HG03045 (cell line): ENCODE data around the gene SYT6.

Experiments used
- ATAC-seq: cut with Tn5 transposase; IDR thresholded peaks from one replicate; pipeline ENCODE4 v1.9.1; 2021; ENCODE audit warnings: mild to moderate bottlenecking, moderate library complexity; ENCODE audit not compliant: unreplicated experiment

SYT6 gene

DNA sequence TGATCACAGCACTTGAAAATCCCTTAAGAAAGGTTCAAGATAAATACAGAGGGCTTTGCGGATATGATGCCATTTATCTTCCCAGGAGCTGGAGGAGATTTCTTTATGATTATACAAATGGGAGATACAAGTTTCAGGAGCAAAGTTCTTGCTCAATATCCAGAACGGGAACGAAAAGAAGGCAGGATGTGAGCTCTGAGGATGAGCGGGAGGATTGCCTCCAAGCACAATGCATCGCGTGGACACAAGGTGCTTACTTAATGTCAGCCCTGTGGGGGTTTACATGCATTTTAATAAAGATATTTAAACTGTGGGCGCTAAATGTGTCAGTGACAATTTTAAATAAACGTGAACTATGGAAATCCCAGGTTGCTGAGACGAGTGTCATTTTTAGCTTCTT lies 59.0 kb downstream of the SYT6 start:
- ATAC-seq = no peak

DNA sequence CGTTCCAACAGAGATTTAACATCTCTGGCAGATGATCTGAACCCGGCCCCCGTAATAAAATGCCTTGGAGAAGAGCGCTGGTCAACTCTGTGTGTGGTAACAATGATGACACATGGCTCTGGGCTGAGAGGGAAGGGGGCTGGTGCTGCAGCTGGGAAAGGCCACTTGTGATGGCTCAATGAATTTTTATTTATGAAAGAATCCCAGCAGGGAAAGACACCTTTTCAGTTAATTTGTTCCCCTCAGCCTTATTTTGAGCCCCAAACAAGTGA lies 59.4 kb downstream of the SYT6 start:
- ATAC-seq = no peak

DNA sequence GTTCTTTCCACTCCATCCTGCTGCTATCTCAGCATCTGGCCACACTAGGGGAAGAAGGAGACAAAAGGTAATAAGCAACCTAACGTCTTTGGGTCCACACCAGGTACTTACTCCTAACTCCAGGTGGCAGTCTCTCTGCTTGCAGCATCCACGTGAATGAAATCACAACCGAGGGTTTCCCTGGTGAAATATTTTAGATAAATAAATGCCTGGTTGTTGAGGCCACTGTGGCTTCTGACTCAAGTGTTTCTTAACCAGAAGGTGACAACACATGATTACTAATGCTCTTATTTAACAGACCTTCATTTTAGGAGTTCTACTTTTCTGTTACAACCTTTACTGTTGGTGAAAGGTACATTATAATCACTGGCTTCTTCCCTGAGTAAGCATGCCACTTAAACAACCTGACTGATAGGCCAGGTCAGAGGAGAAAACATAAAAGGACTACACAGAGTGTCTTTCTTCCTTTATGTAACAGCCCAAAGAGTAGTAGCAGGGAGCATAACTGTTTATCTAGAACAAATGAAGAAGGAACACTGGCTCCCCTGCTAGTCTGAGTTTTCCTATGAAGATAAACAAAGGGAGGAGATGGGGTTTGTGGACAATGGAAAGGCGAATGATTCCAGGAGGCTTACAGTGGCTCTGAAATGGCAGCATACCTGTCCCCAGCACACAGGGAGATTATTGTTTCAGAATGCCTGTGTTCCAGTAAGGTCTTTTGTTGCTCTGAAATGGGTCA lies 59.9 kb downstream of the SYT6 start:
- no peak for ATAC-seq

DNA sequence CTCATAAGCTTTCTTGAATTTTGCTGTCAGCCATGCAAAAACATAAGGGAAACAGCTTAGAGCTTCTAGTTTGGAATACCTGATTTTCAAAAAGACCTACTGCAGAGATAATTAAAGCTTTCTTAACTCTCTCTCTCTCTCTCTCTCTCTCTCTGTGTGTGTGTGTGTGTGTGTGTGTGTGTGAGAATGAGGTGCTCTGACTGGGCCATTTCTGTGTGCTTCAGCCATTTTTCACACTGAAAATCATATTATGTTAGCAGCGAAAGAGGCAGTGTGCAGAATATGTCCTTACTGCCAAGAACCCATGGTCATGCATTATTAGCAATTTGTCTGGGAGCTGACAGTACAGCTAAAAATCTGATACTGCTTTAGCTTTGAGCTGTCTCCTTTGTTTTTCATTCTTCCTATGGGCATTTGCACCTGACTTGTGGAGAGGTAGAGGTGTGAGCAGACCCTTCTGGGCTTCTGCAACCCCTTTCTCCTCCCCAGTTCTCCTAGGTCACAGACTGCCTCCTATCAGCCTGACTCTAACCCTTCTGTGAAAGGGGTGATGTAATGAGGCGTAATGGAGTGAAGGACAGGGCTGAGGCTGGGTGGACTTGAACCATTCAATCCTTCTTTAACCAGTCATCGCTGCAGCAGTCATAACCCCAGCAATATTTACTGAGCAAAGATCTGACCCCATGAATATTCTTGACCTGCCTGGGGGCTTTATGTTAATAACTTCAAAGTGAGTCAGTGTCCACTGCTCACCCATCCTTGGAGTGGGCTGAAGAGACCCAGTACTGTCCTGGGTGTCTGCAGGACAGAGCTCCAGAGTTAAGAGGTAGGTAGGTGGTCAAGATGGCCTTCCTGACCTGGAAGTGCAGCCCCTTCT lies 61.2 kb downstream of the SYT6 start:
- ATAC-seq = no peak

DNA sequence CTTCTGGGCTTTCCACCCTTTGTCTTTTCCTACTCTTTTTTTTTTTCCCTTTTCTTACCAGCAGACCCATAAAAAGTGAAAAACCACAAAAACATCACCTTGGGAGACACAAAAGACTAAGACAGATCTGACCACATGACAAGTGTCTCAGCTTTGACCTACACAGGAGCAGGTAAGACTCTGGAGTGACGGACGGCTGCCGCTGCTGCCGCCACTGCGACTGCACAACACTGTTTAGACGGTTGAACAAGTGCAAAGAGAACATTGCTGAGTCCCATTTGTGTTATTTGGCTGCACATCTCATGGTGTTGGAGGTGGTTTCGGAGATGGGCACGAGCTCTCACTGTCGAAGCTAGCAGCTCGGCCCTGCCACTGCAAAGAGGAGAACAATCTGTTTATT lies 62.0 kb downstream of the SYT6 start:
- ATAC-seq = no peak

DNA sequence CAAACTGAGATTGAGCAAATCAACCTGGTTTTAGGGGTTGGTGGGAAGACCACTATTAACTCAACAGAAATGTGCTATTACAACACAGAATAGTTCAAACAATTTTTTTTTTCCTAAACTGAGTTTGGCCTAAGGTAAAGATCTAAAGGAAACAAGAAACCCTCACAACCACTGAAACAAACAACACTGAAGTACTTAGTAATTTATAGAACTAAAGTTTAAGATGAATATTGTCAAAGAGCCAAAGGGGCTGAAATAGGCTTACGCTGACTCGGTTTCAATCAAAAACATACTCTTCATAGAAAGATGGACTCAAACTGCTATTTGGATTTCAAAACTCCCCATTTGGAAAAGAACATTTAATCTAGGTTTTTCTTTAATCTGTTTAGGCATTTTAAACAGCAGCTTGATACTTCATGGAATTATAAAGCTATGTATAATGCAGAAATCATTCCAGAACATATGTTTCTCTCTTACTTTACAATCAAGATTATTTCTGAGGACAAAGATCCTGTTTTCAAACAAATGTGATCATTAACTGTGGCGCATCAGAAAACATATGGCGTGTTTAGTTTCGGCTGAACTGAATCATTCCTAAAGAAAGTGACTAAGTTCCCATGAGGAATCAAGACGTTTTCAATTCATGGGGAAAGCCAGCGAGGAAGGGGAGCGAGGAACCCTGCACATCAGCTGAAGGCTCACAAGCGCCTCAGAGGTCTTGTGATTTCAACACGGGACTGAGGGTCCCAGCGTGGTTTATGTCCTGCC lies 62.7 kb downstream of the SYT6 start:
- ATAC-seq = no peak

DNA sequence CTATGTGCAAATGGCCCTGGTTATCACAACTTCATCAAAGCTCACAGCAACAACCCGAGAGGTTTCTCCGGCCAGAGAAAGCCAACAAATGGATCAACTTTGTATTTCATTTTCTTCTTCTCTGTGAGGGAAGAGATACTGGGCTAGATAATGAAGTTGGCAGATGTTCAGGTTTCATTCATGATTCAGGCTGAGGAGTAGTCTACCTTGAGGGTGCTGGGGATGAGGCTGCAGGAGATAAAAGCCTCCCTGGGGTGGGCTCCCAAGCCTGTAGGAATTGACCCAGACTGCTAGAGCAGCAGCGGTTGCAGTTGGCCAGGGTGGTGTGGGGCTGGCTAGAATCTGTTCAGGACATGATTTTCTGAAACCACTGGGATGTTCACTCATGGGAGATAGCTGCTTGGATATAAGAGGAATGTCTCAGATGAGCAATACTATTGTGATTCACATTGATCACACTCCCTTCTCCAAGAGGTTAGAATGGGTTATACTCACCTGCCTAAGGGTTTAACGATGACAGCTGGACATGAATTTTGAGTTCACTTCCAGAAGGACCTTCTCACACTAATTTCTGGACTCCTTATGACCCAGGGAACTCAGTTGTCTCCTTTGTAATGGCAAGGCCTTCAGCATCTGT lies 64.0 kb downstream of the SYT6 start:
- ATAC-seq = no peak

DNA sequence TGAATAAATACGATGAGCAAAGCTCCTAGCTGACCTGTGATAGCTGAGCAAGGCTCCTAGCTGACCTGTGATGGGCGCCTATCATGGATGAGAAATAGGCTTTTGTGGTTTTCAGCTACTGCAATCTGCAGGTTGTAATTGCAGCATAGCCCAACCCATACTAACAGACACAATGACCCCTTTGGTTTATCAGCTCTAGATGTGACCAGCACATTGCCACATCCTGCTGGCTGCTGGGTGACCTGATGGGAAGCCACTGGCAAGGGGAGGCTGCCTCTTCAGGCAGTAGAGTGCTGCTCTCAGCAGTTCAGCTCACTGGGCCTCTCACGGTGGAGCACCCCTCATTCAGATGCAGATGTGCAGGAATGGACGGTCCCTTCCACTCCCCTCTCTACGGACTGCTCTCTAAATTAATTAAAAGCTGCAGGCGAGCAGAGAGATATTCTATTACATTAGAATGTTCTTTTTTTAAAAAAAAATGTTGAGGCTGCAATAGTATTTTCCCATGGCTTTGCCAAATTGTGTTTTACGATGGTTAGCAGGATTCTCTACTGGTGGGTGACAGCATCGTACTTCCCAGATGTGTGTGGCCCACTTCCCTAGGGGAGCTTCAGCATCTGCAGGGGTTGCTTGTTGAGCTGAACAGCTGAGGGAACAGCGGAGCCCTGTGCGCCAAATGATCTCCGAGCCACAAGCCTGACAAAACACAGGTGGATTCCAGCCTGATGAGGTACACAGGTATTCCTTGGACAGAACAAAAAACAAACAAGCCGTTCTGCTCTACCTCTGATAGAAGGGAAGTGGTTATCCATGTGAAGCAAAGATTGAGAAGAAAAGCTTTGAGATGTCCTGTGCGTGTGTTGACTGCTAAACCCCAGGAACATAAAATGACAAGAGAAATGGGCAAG lies 65.0 kb downstream of the SYT6 start:
- ATAC-seq = no peak

DNA sequence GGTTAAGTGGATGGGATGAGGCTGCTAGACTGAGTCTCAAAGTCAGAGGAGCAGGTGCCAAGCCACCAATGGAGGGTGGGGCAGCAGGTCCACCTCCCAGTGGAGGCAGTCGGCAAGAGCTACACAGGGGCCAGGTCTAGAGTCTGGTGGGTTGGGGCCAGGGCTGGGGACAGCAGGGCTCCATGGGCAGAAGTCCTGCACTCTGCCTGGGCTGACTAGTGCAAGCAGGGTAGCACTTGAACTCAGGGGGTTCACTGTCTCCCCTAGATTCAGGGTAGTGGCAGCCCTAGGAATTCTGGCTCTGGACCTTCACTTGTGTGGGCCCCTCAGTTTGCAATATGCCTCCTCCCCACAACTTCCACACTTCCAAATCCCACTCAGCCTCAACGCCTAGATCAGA lies 66.2 kb downstream of the SYT6 start:
- ATAC-seq = no peak

DNA sequence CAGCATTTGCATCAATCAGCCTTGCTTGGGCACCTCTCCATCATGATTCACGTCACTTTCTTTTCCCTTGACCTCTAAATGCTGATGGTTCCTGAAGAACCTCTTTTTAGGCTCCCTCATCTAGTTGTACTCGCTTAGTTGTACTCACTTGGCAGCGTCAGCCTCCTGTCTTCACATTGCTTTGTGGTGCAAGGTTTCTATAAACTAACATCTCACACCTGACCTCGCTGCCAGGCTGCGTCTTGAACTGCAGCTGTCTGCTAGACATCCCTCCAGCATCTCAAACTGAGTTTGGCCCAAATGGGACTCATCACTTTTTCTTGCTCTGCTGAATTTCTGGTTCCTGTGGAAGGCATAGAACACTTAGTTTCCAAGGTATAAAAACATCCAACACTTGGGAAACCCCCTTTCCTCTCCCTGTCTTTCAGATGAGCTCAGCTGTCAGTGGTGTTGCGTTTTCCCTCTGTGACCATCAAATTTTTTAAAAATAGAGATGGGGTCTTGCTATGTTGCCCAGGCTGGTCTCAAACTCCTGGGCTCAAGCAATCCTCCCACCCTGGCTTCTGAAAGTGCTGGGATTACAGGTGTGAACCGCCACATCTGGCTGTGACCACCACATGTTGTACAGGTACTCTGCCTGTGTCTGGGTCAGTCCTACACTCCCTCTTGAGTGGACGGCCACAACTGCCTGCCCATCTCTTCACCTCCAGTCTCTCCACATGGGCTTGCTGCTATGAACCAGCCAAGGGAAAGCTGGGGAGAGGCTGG lies 66.9 kb downstream of the SYT6 start:
- ATAC-seq = no peak

DNA sequence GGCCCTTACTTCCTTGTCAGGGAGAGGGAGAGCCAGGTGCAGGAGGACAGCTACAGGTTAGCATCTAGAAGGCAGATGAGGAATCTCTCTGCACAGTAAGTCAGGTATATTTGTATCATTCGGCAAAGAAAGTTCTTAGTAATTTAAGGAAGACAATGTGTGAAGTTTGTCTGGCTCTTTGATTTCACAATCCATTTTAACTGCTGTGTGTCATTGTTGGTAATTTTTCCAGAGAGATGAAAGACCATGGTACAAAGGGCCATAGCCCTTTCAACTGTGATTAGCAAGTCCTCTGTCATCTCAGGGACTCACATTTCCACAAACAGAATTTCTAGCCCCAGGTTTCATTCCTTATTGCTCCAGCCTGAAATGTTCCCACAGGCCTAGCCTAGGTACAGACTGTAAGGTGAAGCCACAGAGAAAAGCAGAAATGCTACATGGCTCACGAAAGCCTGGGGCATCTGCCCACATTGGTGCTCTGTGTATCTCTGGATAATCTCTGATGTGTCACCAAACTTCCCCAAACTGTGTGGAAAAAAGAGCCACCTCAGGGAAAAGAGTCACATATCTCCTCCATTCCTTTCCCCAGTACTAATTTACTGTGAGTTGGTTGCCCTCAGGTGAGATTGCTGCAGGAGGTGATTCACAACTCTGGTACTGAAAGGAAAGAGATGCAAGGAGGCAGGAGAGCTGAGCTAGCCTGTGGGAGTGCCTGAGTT lies 70.6 kb downstream of the SYT6 start:
- ATAC-seq = no peak

DNA sequence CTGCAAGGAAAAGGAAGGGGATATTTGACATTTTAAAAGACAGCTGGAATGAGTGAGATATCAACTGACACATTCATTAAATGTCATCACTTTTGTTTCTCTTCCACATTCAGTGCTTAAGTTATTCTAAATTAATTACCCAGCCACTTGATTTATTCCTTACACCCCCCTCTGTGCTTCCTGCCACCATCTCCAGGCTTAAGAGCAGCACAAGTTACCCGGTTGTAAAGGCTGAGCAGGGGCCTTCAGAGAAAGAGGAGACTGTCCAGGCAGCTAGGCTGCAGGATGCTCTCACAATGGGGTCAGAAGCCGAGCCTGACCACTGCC lies 71.4 kb downstream of the SYT6 start:
- no peak for ATAC-seq

DNA sequence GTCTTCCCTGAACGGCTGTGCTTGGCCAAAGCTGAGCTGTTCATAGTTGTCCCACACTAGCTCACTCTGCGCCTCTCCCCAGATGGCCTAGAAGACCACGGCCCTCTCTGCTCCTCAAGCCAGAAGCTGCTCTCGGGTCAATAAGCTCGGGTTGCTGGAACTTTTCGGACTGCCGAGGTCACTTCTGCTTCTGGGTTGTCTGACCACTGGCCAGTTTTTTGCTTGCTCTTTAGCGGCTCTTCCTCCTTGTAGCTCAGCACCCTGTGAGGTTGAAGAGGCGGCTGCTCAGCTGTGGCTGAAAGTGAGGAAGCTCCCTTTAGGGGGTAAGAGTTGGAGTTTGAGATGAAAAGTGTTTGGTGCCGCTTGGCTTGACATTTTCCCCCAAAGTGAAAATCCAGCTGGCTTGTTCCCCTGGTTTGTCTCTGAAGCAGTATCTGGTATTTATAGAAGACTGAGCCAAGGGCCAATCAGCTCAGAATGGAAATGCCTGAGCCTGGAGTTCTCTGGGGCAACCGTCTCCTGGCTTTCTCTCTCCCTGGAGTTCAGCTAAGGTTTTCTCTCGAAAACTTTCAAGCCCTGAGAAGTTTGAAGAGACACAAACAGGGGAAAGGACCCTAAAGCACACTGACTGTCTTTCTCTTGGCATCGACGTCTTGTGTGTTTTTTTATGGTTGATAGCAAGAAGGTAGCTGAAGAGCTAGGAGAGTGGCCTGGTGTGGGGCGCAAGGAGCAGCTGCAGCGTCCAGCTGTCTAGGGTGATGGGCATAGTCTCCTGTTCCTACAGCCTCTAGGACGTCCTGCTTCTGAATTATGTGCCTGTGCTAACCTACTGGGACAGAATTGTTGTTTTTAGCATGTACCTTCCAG lies 72.0 kb downstream of the SYT6 start:
- ATAC-seq = no peak

DNA sequence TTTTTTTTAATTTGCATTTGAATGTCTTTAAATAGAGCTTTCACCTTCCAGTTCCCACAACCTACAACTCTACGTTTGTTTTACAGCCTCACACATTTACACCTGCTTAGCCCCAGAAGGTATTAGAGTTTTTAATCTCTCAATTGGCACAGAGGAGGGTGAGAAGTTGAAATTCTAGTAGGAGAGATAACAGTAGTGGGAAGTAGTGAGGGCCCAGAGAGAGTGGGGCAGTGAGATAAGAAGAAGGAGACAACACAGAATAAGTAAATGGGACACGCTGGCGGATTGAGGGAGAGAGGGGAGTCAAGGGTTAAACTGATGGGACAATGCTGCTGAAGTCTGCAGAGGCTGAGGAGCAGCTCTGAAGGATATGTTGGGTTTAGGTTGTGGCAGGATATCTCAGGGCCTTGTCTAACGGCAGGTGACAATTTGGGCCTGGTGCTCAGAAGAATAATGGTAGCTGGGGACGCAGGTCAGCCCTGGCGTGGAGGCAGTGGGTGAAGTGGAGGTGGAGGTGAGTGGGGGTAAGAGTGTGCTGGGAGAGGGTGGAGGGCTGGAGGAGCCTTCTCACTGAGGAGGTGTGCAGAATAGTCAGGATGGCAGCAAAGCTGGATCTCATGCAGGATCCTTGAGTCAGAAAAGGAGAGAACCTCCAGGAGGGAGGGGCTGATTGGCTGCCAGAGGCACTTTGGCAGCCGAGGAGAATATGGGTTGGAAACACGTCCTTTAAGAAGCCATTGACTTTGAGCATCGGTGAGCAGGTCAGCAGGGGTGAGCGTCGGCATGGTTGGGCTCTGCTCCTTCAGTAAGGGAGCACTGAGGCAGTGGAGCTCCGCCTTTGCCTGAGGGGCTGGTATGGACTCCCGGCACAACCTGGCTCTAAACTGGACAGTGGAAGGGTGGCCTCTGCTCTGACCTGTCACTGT lies 72.9 kb downstream of the SYT6 start:
- ATAC-seq = no peak

DNA sequence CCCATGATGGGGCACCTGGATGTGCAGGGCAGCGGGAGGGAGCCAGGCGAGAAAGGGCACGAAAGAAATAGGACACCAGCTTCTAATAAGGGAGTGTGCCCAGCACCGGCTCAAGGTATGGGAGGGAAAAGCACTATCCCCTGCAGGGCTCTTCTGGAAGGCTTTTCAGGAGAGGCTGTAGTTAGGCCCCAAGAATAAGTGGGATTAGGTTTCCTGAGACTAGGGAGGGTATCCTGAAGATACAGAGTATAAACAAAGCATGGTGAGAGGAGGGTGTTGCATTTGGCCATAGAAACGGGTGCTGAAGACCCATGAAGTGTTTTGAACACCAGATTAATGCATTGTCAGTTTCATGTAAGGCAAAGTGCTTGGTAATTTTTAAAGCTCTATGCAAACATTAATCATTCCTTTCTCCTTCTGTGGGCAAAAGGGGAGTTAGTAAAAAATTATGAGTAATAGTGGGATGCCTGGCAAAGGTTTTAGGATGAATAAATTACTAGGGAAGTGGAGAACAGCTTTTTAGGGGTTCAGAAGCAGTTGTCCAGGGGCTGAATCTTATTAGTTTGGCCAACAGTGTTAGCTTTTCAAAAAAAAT lies 74.0 kb downstream of the SYT6 start:
- no peak for ATAC-seq

DNA sequence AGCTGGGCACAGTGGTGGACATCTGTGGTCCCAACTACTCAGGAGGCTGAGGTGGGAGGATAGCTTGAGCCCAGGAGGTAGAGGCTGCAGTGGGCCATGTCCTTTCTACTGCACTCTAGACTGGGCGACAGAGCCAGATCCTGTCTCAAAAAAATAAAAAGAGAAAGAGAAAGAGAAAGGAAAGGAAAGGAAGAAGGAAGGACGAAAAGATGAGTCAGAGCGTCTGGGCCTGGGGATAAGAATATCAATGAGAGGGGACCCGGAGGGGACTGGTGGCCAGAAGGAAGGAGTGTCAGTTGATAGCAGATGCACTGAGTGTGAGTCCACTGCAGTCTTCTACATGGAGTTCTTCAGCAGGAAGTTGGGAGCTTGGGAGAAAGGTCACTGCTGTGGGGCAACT lies 75.6 kb downstream of the SYT6 start:
- ATAC-seq = no peak

DNA sequence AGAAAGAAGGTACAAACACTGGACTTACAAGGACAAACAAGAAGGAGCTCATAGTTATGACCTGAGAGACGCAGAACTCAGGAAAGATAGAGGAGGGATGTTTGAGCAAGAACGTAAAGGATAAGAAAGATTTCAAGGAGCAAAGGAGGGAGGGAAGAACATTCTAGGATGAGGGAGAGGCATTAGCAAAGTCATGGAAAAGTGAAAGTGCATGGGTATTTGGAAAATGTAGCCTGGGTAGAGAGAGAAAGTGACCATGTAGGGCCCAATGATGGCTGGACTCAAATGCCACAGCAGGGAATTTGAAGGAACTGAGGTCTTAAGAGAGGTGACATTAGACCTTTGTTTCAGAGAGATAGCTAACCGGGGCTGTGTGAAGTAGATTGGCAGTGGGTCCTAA lies 76.5 kb downstream of the SYT6 start:
- no peak for ATAC-seq
